GF-D8 (cell line): ENCODE data around the gene OR8I2.
"Not testable (repeated sequence)": the region's sequence is repeated elsewhere in the genome, so short reads cannot be mapped to it uniquely, and the experiment has no call there.

Source experiments
- DNase-seq: peaks from one replicate; lab custom pipeline; 2025; lab: John Stamatoyannopoulos, UW

Gene OR8I2

GRCh38 chr11:56093008-56093407 is at the start of gene OR8I2:
OR8I2 (plus strand) TSS chr11:56093308; CDS start chr11:56093308, 0 bp downstream.
- DNase-seq: no peak

DNA sequence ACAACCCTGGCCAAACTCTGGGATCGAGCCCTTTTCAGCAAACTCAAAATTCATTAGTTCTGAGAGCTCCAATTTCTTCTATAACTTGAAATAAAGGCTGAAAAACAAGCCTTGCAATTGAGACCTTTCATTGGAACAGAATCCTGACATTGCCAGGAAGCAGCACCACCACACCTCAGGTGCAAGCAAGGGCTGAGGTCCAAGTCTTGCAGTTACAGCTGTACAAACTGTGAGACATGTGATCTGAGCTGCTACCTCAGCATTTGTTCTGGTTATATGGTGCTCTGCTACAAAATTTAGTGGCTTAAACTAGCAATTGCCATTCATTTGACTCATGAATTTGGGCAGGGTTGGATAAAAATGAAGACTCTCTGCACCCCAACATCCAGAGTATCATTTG is 47.6 kb upstream of the OR8I2 start:
- no peak for DNase-seq

- no peak for DNase-seq
Measured at GRCh38 chr11:56048480-56048879, 44.6 kb upstream of the OR8I2 start.

GRCh38 chr11:56049487-56049886 is 43.6 kb upstream of the OR8I2 start:
- no peak for DNase-seq

- DNase-seq: not testable (repeated sequence)
Measured at GRCh38 chr11:56056366-56056765, 36.7 kb upstream of the OR8I2 start.

DNA sequence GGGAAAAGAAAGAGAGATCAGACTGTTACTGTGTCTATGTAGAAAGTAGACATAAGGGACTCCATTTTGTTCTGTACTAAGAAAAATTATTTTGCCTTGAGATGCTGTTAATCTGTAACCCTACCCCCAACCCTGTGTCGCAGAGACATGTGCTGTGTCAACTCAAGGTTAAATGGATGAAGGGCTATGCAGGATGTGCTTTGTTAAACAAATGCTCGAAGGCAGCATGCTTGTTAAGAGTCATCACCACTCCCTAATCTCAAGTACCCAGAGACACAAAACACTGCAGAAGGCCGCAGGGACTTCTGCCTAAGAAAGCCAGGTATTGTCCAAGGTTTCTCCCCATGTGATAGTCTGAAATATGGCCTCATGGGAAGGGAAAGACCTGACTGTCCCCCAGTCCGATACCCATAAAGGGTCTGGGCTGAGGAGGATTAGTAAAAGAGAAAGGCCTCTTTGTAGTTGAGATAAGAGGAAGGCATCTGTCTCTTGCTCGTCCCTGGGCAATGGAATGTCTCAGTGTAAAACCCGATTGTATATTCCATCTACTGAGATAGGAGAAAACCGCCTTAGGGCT is 35.4 kb upstream of the OR8I2 start:
- DNase-seq: not testable (repeated sequence)

- not testable (repeated sequence) for DNase-seq
Measured at GRCh38 chr11:56058260-56058780, 34.8 kb upstream of the OR8I2 start.

- no peak for DNase-seq
Measured at GRCh38 chr11:56066980-56067379, 26.1 kb upstream of the OR8I2 start.

- DNase-seq: no peak
Measured at GRCh38 chr11:56089697-56090096, 3.4 kb upstream of the OR8I2 start.

DNA sequence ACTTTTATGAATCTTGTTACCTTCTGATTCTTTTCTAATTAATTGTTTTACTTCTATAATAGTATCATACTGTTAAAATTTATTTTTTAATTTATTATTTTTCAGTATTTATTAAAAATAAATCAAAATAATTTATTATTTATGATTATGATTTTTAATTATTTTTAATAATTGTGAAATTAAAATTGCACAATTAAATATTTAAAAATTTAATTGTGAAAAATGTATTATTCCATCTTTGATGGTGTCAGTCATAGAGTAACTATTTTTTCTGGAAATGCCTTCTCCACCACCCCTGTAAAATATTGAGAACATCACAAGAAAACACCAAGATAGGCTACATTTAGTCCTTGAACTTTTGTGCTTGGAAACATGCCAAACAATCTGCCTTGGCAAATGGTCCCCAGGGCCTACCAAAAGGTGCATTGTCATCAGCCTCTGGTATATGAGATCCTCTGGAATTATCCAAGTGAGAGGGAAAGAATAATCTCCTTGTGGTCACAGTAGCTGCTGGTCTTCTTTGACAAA is 10.2 kb downstream of the OR8I2 start, which contains the start of gene OR8H2:
Gene OR8H2, plus strand, starts transcription at position 478 of the 528 bp plus-strand sequence. CDS start 1,356 bp downstream, outside the sequence.
- DNase-seq: no peak

- DNase-seq: no peak
Measured at GRCh38 chr11:56122073-56122472, 29.0 kb downstream of the OR8I2 start, which contains the start of gene OR8H3. OR8H3 (plus strand) TSS chr11:56122373; CDS start chr11:56122373, 0 bp downstream.

GRCh38 chr11:56140151-56140661 is 47.1 kb downstream of the OR8I2 start, which contains the start of gene OR8J3:
OR8J3 (minus strand) TSS chr11:56140201; CDS start chr11:56137718, 2,483 bp downstream.
- no peak for DNase-seq

- DNase-seq: not testable (repeated sequence)
Measured at GRCh38 chr11:56143681-56144080, 50.6 kb downstream of the OR8I2 start.
